ENCODE measurements around the gene PATJ. TPM values are rescaled to one million over a fixed set of nuclear protein-coding genes. Genes with fewer than 3 reads are reported as not detected.
A peak's percentile ranks its signal among the peaks of the same experiment; 100 is the strongest.

The PATJ gene
- total and polyA plus RNA-seq, 2 experiments from 2014 or later: 35.3 to 68.4 TPM

DNA sequence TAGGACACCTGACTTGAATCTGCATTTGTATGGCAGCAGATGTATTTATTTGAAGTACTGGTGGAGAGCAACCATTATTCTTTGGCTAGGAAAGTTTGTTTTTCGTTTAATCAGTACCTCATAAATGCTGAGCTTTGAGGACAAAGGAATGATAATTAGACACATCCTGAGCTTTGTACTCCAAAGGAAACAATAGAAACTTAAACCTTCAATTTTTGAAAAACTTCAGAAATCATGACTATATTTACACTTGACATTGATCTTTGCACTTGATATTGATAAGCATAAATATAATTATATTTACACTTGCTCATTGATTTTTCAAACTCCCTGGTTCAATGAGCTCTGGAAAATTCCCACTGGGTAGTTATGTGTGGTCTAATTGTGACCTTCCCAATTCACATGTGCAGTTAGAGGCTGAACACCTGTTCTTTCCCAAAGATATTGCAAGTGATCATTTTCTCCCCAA lies 10.7 kb downstream of the PATJ start:
- peaks cover 25% of the 10 kb centered on the region for H3K4me1 ChIP-seq (ENCODE audit: insufficient read depth)
- no peak overlapping the region for H2AFZ ChIP-seq
- H3K9me3 Mint-ChIP-seq: no peaks in the 10 kb centered on the region
- H3K9me2 ChIP-seq (ENCODE audit: insufficient read depth): no peaks in the 10 kb centered on the region
- H3K27ac Mint-ChIP-seq: no peak overlapping the region
- H3F3A ChIP-seq (replicated peaks; ENCODE audit: low read depth): peaks cover 4% of the 10 kb centered on the region; the same call in 1 of the 2 replicates
- no peaks in the 10 kb centered on the region for H3K27me3 ChIP-seq (ENCODE audit: insufficient read depth)
- H3K4me3 Mint-ChIP-seq: no peak overlapping the region
- TF ChIP-seq STAT1 (IDR thresholded peaks at IDR 0.05; ENCODE audit: unreplicated experiment) (no peak), NANOG (IDR thresholded peaks at IDR 0.05; ENCODE audit: borderline replicate concordance) (no peak), JUNB (IDR thresholded peaks at IDR 0.05; ENCODE audit: unreplicated experiment) (no peak), CREB1 (CRISPR knock-in tag; IDR thresholded peaks at IDR 0.05; ENCODE audit: low read depth) (no peak), EZH2phosphoT487 (IDR thresholded peaks at IDR 0.05; ENCODE audit: unreplicated experiment) (no peak), ZNF114 (CRISPR knock-in tag; IDR thresholded peaks at IDR 0.05) (no peak), POLR2AphosphoS5 (IDR thresholded peaks at IDR 0.05; ENCODE audit: low read depth) (no peak), ZNF331 (CRISPR knock-in tag; IDR thresholded peaks at IDR 0.05; ENCODE audit: low read depth) (no peak), EZH2 (IDR thresholded peaks at IDR 0.05; ENCODE audit: low read depth, unreplicated experiment) (no peak)
- TF ChIP-seq, protein P1, sequence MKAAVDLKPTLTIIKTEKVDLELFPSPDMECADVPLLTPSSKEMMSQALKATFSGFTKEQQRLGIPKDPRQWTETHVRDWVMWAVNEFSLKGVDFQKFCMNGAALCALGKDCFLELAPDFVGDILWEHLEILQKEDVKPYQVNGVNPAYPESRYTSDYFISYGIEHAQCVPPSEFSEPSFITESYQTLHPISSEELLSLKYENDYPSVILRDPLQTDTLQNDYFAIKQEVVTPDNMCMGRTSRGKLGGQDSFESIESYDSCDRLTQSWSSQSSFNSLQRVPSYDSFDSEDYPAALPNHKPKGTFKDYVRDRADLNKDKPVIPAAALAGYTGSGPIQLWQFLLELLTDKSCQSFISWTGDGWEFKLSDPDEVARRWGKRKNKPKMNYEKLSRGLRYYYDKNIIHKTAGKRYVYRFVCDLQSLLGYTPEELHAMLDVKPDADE (IDR thresholded peaks at IDR 0.05): no peak
- TF ChIP-seq, protein P2, sequence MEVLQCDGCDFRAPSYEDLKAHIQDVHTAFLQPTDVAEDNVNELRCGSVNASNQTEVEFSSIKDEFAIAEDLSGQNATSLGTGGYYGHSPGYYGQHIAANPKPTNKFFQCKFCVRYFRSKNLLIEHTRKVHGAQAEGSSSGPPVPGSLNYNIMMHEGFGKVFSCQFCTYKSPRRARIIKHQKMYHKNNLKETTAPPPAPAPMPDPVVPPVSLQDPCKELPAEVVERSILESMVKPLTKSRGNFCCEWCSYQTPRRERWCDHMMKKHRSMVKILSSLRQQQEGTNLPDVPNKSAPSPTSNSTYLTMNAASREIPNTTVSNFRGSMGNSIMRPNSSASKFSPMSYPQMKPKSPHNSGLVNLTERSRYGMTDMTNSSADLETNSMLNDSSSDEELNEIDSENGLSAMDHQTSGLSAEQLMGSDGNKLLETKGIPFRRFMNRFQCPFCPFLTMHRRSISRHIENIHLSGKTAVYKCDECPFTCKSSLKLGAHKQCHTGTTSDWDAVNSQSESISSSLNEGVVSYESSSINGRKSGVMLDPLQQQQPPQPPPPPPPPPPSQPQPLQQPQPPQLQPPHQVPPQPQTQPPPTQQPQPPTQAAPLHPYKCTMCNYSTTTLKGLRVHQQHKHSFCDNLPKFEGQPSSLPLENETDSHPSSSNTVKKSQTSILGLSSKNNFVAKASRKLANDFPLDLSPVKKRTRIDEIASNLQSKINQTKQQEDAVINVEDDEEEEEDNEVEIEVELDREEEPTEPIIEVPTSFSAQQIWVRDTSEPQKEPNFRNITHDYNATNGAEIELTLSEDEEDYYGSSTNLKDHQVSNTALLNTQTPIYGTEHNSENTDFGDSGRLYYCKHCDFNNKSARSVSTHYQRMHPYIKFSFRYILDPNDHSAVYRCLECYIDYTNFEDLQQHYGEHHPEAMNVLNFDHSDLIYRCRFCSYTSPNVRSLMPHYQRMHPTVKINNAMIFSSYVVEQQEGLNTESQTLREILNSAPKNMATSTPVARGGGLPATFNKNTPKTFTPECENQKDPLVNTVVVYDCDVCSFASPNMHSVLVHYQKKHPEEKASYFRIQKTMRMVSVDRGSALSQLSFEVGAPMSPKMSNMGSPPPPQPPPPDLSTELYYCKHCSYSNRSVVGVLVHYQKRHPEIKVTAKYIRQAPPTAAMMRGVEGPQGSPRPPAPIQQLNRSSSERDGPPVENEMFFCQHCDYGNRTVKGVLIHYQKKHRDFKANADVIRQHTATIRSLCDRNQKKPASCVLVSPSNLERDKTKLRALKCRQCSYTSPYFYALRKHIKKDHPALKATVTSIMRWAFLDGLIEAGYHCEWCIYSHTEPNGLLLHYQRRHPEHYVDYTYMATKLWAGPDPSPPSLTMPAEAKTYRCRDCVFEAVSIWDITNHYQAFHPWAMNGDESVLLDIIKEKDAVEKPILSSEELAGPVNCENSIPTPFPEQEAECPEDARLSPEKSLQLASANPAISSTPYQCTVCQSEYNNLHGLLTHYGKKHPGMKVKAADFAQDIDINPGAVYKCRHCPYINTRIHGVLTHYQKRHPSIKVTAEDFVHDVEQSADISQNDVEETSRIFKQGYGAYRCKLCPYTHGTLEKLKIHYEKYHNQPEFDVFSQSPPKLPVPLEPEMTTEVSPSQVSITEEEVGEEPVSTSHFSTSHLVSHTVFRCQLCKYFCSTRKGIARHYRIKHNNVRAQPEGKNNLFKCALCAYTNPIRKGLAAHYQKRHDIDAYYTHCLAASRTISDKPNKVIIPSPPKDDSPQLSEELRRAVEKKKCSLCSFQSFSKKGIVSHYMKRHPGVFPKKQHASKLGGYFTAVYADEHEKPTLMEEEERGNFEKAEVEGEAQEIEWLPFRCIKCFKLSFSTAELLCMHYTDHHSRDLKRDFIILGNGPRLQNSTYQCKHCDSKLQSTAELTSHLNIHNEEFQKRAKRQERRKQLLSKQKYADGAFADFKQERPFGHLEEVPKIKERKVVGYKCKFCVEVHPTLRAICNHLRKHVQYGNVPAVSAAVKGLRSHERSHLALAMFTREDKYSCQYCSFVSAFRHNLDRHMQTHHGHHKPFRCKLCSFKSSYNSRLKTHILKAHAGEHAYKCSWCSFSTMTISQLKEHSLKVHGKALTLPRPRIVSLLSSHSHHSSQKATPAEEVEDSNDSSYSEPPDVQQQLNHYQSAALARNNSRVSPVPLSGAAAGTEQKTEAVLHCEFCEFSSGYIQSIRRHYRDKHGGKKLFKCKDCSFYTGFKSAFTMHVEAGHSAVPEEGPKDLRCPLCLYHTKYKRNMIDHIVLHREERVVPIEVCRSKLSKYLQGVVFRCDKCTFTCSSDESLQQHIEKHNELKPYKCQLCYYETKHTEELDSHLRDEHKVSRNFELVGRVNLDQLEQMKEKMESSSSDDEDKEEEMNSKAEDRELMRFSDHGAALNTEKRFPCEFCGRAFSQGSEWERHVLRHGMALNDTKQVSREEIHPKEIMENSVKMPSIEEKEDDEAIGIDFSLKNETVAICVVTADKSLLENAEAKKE (CRISPR knock-in tag; IDR thresholded peaks at IDR 0.05): no peak
- TF ChIP-seq, protein P3, sequence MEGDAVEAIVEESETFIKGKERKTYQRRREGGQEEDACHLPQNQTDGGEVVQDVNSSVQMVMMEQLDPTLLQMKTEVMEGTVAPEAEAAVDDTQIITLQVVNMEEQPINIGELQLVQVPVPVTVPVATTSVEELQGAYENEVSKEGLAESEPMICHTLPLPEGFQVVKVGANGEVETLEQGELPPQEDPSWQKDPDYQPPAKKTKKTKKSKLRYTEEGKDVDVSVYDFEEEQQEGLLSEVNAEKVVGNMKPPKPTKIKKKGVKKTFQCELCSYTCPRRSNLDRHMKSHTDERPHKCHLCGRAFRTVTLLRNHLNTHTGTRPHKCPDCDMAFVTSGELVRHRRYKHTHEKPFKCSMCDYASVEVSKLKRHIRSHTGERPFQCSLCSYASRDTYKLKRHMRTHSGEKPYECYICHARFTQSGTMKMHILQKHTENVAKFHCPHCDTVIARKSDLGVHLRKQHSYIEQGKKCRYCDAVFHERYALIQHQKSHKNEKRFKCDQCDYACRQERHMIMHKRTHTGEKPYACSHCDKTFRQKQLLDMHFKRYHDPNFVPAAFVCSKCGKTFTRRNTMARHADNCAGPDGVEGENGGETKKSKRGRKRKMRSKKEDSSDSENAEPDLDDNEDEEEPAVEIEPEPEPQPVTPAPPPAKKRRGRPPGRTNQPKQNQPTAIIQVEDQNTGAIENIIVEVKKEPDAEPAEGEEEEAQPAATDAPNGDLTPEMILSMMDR (conservative IDR thresholded peaks at IDR 0.05; ENCODE audit: low read depth in 2 of 2): no peak
- TF ChIP-seq, protein P4, sequence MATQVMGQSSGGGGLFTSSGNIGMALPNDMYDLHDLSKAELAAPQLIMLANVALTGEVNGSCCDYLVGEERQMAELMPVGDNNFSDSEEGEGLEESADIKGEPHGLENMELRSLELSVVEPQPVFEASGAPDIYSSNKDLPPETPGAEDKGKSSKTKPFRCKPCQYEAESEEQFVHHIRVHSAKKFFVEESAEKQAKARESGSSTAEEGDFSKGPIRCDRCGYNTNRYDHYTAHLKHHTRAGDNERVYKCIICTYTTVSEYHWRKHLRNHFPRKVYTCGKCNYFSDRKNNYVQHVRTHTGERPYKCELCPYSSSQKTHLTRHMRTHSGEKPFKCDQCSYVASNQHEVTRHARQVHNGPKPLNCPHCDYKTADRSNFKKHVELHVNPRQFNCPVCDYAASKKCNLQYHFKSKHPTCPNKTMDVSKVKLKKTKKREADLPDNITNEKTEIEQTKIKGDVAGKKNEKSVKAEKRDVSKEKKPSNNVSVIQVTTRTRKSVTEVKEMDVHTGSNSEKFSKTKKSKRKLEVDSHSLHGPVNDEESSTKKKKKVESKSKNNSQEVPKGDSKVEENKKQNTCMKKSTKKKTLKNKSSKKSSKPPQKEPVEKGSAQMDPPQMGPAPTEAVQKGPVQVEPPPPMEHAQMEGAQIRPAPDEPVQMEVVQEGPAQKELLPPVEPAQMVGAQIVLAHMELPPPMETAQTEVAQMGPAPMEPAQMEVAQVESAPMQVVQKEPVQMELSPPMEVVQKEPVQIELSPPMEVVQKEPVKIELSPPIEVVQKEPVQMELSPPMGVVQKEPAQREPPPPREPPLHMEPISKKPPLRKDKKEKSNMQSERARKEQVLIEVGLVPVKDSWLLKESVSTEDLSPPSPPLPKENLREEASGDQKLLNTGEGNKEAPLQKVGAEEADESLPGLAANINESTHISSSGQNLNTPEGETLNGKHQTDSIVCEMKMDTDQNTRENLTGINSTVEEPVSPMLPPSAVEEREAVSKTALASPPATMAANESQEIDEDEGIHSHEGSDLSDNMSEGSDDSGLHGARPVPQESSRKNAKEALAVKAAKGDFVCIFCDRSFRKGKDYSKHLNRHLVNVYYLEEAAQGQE (IDR thresholded peaks at IDR 0.05; ENCODE audit: unreplicated experiment): no peak
- no peaks in the 10 kb centered on the region for H3K36me3 ChIP-seq (ENCODE audit: insufficient read depth)
- H3K27me3 Mint-ChIP-seq (ENCODE audit: insufficient read depth, low read depth, poor library complexity): peaks cover 2% of the 10 kb centered on the region
- peaks cover 100% of the 10 kb centered on the region for H3K79me2 ChIP-seq (replicated peaks; ENCODE audit: insufficient read depth)
- H3K36me3 Mint-ChIP-seq (ENCODE audit: low read depth): no peaks in the 10 kb centered on the region; the same call in 2 of the 3 replicates
- no peak for DNase-seq (ENCODE audit: low spot score)
- H3K27ac ChIP-seq (ENCODE audit: low read depth): peak overlapping the region; percentile 33; the same call in 1 of the 2 replicates
- peak overlapping the region; percentile 6; the same call in 1 of the 2 replicates for H3K4me2 ChIP-seq
- H3K4me3 ChIP-seq: no peak overlapping the region
- H4K20me1 ChIP-seq (replicated peaks; ENCODE audit: insufficient read depth): peaks cover 7% of the 10 kb centered on the region; the same call in 1 of the 2 replicates
- peaks cover 17% of the 10 kb centered on the region for H3K4me1 Mint-ChIP-seq
- no peak for ATAC-seq
